Body of pancreas (tissue), 4 donors: ENCODE measurements around the gene PTGES2.

ENCODE experiments used
- POLR2A ChIP-seq, 3 donors: fragments of 450-650 bp; IDR thresholded peaks; one replicate each; pipeline ENCODE4 v1.6.1; 2016; ENCODE audit warnings: antibody characterized with exemption in 3 of 3, mild to moderate bottlenecking in 2 of 3
- TF ChIP-seq, protein P1 (sequence below), 7 experiments: fragments of 450-650 bp in 4 of 7; fragments of 200-600 bp in 3 of 7; sonication (generic) in 3 of 7; IDR thresholded peaks; one replicate each; pipeline ENCODE4 v1.5.1; 2016 to 2019; ENCODE audit warnings: antibody characterized with exemption in 7 of 7

DNA sequence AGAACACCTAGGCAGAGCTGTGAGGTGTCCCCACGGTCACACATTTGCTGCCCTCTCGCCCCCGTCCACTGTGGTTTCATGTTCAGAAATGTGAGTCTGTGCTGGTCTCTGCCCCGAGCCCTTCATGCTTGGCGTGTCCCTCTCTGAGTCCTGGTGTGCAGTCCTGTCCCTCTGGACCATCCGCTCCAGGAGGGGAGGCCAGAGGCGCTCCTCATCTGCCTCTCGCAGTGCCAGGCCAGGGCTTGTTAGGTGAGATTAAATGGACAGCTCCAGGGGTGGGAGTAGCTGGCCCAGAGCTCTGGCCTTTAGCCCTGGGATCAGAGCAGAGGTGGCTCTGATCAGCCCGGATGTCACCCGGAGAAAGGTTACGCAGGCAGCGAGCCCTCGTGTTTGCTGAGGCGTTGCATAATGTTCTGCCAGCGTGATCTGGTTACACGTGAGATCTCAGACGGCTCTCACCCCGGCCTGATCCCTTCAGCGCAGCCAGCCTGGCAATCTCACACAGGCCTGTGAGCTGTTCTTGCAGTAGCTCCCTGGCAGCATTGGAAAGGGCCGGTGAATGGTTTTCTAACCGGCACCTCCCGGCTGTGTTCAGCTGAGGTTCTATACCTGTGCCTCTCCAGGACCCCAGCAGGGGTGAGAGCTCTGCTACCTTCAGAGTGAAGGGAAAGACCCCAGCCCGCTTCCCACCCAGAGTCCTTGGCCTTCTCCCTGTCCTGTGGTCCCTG is 24.5 kb downstream of the PTGES2 start:
- TF ChIP-seq, protein P1, sequence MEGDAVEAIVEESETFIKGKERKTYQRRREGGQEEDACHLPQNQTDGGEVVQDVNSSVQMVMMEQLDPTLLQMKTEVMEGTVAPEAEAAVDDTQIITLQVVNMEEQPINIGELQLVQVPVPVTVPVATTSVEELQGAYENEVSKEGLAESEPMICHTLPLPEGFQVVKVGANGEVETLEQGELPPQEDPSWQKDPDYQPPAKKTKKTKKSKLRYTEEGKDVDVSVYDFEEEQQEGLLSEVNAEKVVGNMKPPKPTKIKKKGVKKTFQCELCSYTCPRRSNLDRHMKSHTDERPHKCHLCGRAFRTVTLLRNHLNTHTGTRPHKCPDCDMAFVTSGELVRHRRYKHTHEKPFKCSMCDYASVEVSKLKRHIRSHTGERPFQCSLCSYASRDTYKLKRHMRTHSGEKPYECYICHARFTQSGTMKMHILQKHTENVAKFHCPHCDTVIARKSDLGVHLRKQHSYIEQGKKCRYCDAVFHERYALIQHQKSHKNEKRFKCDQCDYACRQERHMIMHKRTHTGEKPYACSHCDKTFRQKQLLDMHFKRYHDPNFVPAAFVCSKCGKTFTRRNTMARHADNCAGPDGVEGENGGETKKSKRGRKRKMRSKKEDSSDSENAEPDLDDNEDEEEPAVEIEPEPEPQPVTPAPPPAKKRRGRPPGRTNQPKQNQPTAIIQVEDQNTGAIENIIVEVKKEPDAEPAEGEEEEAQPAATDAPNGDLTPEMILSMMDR (IDR thresholded peaks at IDR 0.05), result no peak
- peak; percentile 59 to 81 (median 78) for TF ChIP-seq POLR2A (IDR thresholded peaks at IDR 0.05)
